Stimulated activated CD4-positive, alpha-beta T cell treated with anti-CD3 and anti-CD28 coated beads, Interleukin-15, amount 100 ng/mL, for 24 hours (primary cell): ENCODE results near the gene STK17B.

Source experiments
- DNase-seq: peaks from one replicate; pipeline ENCODE4 v3.0.0-alpha.2; 2020

Gene STK17B

DNA sequence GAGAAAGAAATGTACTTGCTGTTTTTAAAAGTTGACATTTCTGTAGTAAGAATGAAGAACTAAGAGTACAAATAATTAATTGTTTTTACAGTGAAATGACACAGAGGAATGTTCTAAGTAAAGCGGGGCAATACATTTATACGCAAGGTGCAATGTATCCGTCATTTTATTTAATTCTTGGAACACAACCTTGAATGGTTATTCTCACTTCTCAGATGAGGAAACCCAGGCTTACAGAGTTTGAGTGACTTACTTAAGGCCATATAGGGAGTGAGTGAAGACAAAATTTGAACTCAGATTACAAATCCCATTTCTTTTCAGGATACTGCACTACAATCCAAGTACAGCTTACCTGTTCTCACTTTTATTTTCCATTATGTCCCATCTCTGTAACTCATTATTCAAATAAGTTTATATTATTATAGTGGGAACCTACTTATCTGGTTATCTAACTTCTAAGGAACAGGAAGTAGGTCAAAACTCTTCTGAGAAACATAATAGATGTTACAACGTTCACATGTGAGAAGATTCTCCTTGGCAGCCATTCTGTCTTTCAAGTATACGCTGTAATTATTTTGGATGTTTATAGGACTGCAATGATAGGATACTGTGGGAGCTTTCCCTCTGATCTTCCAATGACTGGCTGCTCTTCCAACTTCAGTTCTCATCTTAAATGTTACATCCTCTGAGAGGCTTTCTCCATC, 12.3 kb upstream of the STK17B start:
- DNase-seq = no peak

DNA sequence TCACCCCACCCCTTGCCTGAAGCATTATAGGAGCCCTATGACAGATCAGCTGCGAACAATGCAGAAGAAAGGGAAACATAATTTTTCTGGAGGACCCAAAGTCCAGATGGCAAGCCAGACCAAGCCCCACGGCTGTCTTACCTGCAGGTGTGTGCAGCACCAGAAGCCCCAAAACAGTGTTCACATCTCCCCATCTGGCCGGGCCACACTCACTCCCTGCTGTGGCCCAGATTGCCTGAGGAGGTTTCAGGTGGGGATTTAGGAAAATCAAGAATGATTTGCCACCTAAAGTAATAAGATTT, 11.7 kb upstream of the STK17B start:
- DNase-seq = no peak

- DNase-seq = no peak
Observed at GRCh38 chr2:196182439-196183171, 11.2 kb upstream of the STK17B start.

DNA sequence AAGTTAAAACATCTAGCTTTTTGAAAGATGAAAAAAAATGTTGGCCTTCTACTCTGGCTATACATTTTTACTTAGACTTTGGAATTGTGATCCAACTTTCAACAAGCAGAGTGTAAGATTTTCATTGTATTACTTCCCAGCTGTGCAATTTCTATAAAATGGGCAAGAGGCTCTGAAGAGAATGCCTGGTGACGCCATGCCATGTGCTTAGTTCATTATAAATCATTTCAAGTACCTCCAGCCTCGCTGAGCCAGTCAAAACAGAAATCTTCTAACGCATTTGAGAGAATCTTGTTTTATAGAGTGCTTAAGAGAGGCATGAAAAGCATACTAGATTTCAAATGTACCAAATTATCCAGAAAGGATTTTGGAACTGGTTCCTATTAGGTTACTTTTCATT, 10.1 kb upstream of the STK17B start:
- DNase-seq = no peak

- no peak for DNase-seq
Observed at GRCh38 chr2:196177124-196177523, 5.7 kb upstream of the STK17B start.

DNA sequence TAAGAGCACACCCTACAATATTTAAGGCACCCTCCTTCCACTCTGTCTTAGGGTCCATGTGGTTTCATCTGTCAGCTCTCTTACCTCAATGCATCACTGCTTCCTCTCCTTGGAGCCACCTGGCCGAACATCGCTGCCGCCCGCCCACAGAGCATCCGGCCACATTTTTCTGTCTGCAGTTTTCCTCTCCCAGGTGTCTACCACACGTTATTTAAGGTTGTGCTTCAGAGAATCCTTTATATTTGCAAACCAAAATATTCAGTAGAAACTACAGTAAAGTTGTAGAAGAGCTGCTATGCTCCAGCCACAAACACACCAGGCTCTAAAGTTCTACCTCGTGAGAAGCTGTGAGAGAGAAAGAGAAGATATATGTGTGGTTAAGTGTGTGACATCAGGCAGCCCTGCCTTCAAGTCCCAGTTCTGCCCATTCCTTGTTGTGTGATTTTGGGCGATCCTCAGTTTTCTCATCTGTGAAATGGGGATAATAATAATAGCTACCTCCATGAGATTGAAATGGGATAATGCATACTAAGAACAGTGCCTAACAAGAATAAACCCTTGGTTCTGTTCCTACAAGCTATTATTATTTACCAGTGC, 4.9 kb upstream of the STK17B start:
- peak; percentile 84 for DNase-seq

- DNase-seq = peak; percentile 53
Observed at GRCh38 chr2:196174404-196174803, 3.0 kb upstream of the STK17B start.

GRCh38 chr2:196173505-196173904, 2.1 kb upstream of the STK17B start:
- no peak for DNase-seq

- DNase-seq = no peak
Observed at GRCh38 chr2:196172951-196173350, 1.6 kb upstream of the STK17B start.

GRCh38 chr2:196171946-196172345, 568 bp upstream of the STK17B start:
- DNase-seq = no peak

DNA sequence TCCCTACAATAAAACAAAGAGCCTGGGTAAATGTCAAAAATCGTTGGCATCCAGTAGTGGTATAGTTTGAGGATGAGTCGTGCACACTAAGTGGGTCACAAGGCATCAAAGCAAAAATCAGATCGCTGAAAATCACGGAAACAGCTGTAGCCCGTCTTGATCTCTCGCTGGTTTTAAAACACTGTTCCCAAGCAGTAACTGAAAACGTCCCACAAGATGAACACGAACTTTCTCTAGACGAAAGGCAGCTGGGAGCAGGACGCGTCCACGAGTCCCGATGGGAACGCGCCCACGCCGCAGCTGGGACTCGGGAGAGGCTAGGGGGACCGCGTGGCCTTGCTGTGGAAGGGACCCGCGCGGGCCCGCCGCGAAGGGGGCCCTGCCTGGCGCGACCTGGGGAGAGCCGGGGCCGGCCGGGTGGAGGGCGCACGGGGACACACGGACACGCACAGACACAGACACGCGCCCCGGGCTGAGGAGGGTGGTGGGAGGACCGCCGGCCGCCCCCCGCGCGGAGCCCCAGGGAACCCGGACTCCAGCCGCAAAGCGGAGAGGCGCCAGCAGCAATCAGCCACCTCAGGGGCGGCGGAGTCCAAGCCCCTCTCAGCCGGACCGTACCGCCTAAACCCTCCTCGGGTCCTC, 651 bp downstream of the STK17B start:
- no peak for DNase-seq

GRCh38 chr2:196170213-196170605, 1.2 kb downstream of the STK17B start:
- DNase-seq = peak; percentile 70

GRCh38 chr2:196169516-196169915, 1.9 kb downstream of the STK17B start:
- no peak for DNase-seq

DNA sequence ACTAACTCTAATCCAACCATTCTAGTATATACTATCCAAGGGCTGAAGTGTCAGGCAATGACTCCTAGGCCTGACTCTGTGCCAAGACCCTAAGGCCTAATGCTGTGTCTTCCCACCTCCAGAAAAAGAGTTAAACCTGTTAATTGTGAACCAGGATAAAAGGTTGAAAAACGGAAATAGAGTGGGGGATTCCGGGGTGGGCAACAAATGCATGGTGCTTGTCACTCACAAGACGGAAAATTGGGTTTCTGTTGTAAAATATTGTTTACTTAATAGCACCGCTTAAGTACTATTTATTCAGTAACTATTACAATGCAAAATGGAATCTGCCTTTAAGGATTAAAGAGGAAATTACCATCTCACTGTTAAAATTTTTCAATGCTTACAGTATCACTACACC, 3.2 kb downstream of the STK17B start:
- no peak for DNase-seq

GRCh38 chr2:196167666-196168065, 3.7 kb downstream of the STK17B start:
- DNase-seq = no peak

- DNase-seq = no peak
Observed at GRCh38 chr2:196166876-196167275, 4.5 kb downstream of the STK17B start.

DNA sequence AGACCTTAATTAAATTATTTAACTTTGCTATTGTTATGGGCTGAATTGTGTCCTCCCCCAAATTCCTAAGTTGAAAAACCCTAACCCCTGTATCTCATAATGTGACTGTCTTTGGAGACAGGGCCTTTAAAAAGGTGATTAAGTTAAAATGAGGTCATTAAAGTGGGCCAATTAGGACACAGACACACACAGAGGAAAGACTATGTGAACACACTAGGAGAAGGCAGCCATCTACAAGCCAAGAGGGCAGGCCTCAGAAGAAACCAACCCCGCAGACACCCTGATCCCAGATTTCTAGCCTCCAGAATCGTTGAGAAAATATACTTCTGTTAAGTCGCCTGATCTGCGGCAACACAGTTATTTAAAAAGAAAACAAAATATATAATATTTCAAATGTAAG, 6.4 kb downstream of the STK17B start:
- no peak for DNase-seq

- no peak for DNase-seq
Observed at GRCh38 chr2:196163285-196163684, 8.1 kb downstream of the STK17B start.

GRCh38 chr2:196162586-196163175, 8.7 kb downstream of the STK17B start:
- DNase-seq = no peak

DNA sequence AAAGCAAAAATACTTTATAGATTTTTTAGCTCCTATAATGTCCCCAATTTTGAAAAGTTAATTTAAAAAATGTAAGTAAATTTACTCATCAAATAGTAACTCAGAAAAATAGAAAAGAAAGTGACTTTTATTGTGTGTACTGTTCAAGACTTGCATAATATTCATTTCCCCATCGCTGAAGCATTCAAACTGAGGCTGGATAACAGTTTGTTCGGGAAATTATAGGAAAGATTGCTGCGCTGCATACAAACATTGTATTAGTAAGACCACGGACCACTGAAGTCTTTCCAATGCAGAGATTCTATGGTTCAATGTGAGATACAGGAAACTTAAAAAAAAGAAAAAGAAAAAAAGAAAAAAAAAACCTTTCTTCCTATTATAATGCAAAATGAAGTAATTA, 10.4 kb downstream of the STK17B start:
- no peak for DNase-seq

DNA sequence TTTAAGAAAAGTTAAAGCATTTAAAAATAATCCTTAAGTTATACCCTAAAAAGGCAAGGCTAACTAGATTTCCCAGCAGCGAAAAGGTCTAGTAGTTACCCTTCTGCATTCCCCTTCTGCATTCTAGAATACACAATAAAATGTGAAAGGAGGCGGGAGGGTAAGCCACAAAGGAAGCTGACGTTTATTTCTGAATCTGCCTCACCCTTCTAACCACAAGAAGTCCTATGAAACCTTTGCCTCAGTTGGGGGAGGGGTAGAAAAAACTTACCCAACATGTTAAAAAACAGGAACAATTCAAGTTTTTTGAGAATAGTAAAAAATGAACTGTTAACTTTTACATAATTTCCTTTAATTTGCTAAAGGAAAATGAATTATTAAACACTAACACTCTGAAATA, 11.3 kb downstream of the STK17B start:
- DNase-seq = peak; percentile 57

- no peak for DNase-seq
Observed at GRCh38 chr2:196159221-196159892, 12.0 kb downstream of the STK17B start.

- no peak for DNase-seq
Observed at GRCh38 chr2:196155575-196155974, 15.8 kb downstream of the STK17B start.
